ENCODE measurements around the gene GCNT4.

DNA sequence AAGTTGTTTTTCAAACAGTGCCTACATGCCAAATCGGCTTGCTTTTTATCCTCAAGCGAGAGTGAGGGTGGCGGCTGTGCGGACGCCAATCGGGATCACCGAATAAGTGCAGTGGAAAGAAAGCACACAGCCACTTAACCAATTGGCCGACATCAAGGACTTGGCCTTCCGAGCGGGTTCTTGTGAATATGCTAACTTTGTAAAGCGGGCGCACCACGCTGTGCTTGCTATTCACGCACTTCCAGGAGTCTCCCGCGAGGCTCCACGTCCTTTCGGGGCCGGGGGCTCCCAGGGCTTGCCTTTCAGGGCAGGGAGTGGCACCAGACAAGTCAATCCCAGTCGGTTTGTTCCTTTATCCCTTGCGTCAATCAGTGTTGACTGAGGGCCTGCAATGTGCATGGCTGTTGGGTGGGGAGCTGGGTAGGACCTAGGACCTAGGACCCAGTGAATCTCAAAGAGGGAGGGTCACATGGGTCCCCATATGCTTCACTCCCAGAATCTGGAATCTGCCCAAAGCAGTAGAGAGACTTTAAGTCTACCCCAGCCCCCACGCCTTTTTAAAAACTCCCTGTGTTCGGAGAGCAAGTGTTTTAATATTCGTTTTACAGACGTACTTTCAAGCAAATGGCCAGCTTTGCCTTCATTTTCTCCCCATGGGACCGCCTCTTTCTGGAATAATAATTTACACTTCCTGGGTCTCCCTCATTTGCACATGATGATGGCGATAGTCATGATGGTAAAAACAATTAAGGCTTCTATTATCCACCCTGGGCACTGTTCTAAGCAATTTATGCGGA, 2.0 kb upstream of the GCNT4 start:
- TF ChIP-seq, protein P1, sequence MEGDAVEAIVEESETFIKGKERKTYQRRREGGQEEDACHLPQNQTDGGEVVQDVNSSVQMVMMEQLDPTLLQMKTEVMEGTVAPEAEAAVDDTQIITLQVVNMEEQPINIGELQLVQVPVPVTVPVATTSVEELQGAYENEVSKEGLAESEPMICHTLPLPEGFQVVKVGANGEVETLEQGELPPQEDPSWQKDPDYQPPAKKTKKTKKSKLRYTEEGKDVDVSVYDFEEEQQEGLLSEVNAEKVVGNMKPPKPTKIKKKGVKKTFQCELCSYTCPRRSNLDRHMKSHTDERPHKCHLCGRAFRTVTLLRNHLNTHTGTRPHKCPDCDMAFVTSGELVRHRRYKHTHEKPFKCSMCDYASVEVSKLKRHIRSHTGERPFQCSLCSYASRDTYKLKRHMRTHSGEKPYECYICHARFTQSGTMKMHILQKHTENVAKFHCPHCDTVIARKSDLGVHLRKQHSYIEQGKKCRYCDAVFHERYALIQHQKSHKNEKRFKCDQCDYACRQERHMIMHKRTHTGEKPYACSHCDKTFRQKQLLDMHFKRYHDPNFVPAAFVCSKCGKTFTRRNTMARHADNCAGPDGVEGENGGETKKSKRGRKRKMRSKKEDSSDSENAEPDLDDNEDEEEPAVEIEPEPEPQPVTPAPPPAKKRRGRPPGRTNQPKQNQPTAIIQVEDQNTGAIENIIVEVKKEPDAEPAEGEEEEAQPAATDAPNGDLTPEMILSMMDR (IDR thresholded peaks at IDR 0.05; ENCODE audit: extremely low read depth in 1 of 2, insufficient read depth in 1 of 2, low read depth in 1 of 2, low read length in 2 of 2) = no peak
- TF ChIP-seq POLR2AphosphoS5 (IDR thresholded peaks at IDR 0.05; ENCODE audit: insufficient read depth, low read depth, low read length) = no peak
- TF ChIP-seq POLR2A (IDR thresholded peaks at IDR 0.05; ENCODE audit: low read depth, low read length) = no peak
- no peak for TF ChIP-seq GATA2 (IDR thresholded peaks at IDR 0.05; ENCODE audit: insufficient read depth, insufficient read length, low read depth, low read length)
